HG02943 (cell line): Measurements from ENCODE around the gene NFKBIZ.
"Not testable (repeated sequence)": the region's sequence is repeated elsewhere in the genome, so short reads cannot be mapped to it uniquely, and the experiment has no call there.

Experiments
- ATAC-seq: cut with Tn5 transposase; IDR thresholded peaks from one replicate; pipeline ENCODE4 v1.9.1; 2021; ENCODE audit warnings: mild to moderate bottlenecking, low read depth, moderate library complexity; ENCODE audit not compliant: unreplicated experiment

Gene NFKBIZ

GRCh38 chr3:101905573-101905972, 56.3 kb downstream of the NFKBIZ start:
- ATAC-seq = not testable (repeated sequence)
